NCI-H187 (cell line): Measurements from ENCODE around the gene EHD4.

Experiments used
- DNase-seq, 2 experiments: peaks; one replicate each; lab custom pipeline; 2025; lab: John Stamatoyannopoulos, UW

Gene EHD4

GRCh38 chr15:41895957-41896356 lies 76.4 kb downstream of the EHD4 start:
- DNase-seq = no peak

- DNase-seq = no peak
These were observed 76.9 kb downstream of the EHD4 start for GRCh38 chr15:41895491-41895890.

- no peak for DNase-seq
These were observed 77.4 kb downstream of the EHD4 start for GRCh38 chr15:41894791-41895463.

- DNase-seq = no peak
These were observed 78.0 kb downstream of the EHD4 start for GRCh38 chr15:41894251-41894790.

- no peak for DNase-seq
These were observed 78.7 kb downstream of the EHD4 start, which contains the start of gene SPTBN5 for GRCh38 chr15:41893422-41894250. TSS of gene SPTBN5 (minus strand) at chr15:41894053. CDS start at chr15:41893497, 556 bp downstream.

- no peak for DNase-seq
These were observed 79.5 kb downstream of the EHD4 start for GRCh38 chr15:41892621-41893421.

- peak; percentile 26 to 52 for DNase-seq
These were observed 80.4 kb downstream of the EHD4 start for GRCh38 chr15:41891946-41892345.

- no peak for DNase-seq
These were observed 81.1 kb downstream of the EHD4 start for GRCh38 chr15:41891226-41891625.

- no peak for DNase-seq
These were observed 82.2 kb downstream of the EHD4 start for GRCh38 chr15:41890050-41890690.

- no peak for DNase-seq
These were observed 83.6 kb downstream of the EHD4 start for GRCh38 chr15:41888662-41889253.

- no peak for DNase-seq
These were observed 84.5 kb downstream of the EHD4 start for GRCh38 chr15:41887893-41888292.

- DNase-seq = no peak
These were observed 85.2 kb downstream of the EHD4 start for GRCh38 chr15:41887161-41887560.

- no peak for DNase-seq
These were observed 85.6 kb downstream of the EHD4 start for GRCh38 chr15:41886741-41887140.

- DNase-seq = no peak
These were observed 86.5 kb downstream of the EHD4 start for GRCh38 chr15:41885841-41886240.

- no peak for DNase-seq
These were observed 87.0 kb downstream of the EHD4 start for GRCh38 chr15:41885321-41885720.

- no peak for DNase-seq
These were observed 87.9 kb downstream of the EHD4 start for GRCh38 chr15:41884458-41884857.

- no peak for DNase-seq
These were observed 88.9 kb downstream of the EHD4 start for GRCh38 chr15:41883484-41883825.

- DNase-seq = no peak
These were observed 89.5 kb downstream of the EHD4 start for GRCh38 chr15:41882689-41883483.

- no peak for DNase-seq
These were observed 90.3 kb downstream of the EHD4 start for GRCh38 chr15:41881920-41882688.

- no peak for DNase-seq
These were observed 90.8 kb downstream of the EHD4 start for GRCh38 chr15:41881550-41881919.
